ENCODE data around the gene PCDHA4.

Gene PCDHA4

GRCh38 chr5:140862441-140863295 is 55.8 kb downstream of the PCDHA4 start:
- no peak for DNase-seq
